Parathyroid adenoma (tissue), 2 donors: ENCODE measurements around the gene P3H3.
A peak's percentile ranks its signal among the peaks of the same experiment; 100 is the strongest.

Experiments used
- H2AFZ ChIP-seq: fragments of 300-600 bp; sonication (generic); one replicate; pipeline ENCODE4 v1.7.0; 2017; ENCODE audit warnings: antibody characterized with exemption, mild to moderate bottlenecking
- H3K27ac ChIP-seq: fragments of 300-600 bp; sonication (generic); one replicate; pipeline ENCODE4 v1.7.0; 2017
- H3K27me3 ChIP-seq: fragments of 300-600 bp; sonication (generic); one replicate; pipeline ENCODE4 v1.7.0; 2017; ENCODE audit warnings: low read length; ENCODE audit not compliant: control insufficient read depth, insufficient read depth
- H3K36me3 ChIP-seq: fragments of 300-600 bp; sonication (generic); one replicate; pipeline ENCODE4 v1.7.0; 2017; ENCODE audit warnings: low read length; ENCODE audit not compliant: control insufficient read depth, insufficient read depth
- H3K4me1 ChIP-seq: fragments of 300-600 bp; sonication (generic); one replicate; pipeline ENCODE4 v1.7.0; 2017; ENCODE audit warnings: control low read depth
- H3K4me2 ChIP-seq: fragments of 300-600 bp; sonication (generic); one replicate; pipeline ENCODE4 v1.7.0; 2017; ENCODE audit warnings: low read length
- H3K4me3 ChIP-seq: fragments of 300-600 bp; sonication (generic); one replicate; pipeline ENCODE4 v1.7.0; 2017; ENCODE audit warnings: low read depth, low read length
- H3K79me2 ChIP-seq: fragments of 300-600 bp; sonication (generic); one replicate; pipeline ENCODE4 v1.7.0; 2017; ENCODE audit warnings: control low read depth
- H3K9ac ChIP-seq: fragments of 300-600 bp; sonication (generic); one replicate; pipeline ENCODE4 v1.7.0; 2017; ENCODE audit warnings: mild to moderate bottlenecking
- H3K9me3 ChIP-seq: fragments of 300-600 bp; sonication (generic); one replicate; pipeline ENCODE4 v1.7.0; 2017; ENCODE audit warnings: low read length; ENCODE audit not compliant: control insufficient read depth
- TF ChIP-seq, protein P1 (sequence below): fragments of 300-600 bp; sonication (generic); IDR thresholded peaks from one replicate; pipeline ENCODE4 v1.7.0; 2017; ENCODE audit warnings: antibody characterized with exemption, mild to moderate bottlenecking
- donor health status: primary hyperparathyroidism.

Gene P3H3

DNA sequence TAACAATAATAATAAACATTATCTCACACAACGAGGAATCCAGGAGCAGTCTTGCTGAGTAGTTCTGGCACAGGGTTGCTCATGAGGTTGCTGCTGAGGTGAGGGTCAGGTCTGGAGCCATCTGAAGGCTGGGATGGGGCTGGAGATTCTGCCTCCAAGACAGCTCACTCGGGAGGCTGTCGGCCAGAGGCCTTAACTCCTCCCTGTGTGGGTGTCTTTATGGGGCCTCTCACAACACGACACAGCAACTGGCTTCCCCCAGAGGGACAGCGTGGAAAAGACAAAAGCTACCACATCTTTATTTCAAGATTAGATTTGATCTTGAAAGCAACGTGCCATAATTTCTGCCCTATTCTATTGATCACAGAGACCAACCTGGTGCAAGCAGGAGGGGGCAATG is 46.1 kb upstream of the P3H3 start:
- no peak overlapping the region for H3K9ac ChIP-seq
- no peak overlapping the region for H3K4me2 ChIP-seq
- no peak overlapping the region for H2AFZ ChIP-seq
- peaks cover 32% of the 10 kb centered on the region for H3K4me1 ChIP-seq
- no peaks in the 10 kb centered on the region for H3K9me3 ChIP-seq
- TF ChIP-seq, protein P1, sequence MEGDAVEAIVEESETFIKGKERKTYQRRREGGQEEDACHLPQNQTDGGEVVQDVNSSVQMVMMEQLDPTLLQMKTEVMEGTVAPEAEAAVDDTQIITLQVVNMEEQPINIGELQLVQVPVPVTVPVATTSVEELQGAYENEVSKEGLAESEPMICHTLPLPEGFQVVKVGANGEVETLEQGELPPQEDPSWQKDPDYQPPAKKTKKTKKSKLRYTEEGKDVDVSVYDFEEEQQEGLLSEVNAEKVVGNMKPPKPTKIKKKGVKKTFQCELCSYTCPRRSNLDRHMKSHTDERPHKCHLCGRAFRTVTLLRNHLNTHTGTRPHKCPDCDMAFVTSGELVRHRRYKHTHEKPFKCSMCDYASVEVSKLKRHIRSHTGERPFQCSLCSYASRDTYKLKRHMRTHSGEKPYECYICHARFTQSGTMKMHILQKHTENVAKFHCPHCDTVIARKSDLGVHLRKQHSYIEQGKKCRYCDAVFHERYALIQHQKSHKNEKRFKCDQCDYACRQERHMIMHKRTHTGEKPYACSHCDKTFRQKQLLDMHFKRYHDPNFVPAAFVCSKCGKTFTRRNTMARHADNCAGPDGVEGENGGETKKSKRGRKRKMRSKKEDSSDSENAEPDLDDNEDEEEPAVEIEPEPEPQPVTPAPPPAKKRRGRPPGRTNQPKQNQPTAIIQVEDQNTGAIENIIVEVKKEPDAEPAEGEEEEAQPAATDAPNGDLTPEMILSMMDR: no peak
- no peaks in the 10 kb centered on the region for H3K36me3 ChIP-seq
- H3K79me2 ChIP-seq: no peaks in the 10 kb centered on the region
- H3K27ac ChIP-seq: no peak overlapping the region
- no peak overlapping the region for H3K4me3 ChIP-seq
- no peaks in the 10 kb centered on the region for H3K27me3 ChIP-seq

DNA sequence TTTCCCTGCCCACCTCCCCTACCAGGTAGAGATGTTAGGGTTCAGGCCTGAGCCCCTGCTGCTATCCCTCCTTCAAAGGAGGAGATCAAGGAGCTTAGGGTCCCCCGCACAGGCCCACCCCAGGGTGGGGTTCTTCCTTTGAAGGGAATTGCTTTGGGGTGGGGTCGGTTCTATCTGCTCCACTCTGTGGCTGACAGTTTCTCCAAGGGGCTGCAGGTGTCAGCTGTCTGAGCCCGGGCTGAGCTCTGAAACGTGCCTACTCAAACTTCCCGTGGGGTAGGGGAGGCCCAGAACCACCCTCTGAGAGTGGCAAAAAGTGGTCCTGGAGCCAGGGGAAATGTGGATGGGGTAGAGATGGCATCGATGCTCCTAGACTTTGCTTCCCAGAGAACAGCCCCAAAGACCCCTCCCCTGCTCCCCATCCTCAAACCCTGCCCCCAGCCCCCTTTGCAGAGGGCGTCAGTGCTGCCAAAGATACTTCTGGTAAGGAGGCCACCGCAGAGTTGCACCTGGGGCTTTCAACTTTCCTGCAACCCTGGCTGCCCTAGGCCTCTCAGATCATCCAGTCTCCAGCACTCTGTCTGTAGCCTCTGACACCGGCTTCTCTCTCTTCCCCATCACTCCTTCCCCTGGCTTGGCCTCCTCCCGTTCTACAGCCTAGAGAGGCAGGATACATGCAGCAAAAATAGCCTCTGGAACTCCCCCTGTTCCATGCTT is 45.2 kb upstream of the P3H3 start:
- Histone ChIP-seq H3K4me2 (no peak overlapping the region), H3K36me3 (no peaks in the 10 kb centered on the region), H3K79me2 (no peaks in the 10 kb centered on the region), H3K9me3 (no peaks in the 10 kb centered on the region), H3K9ac (no peak overlapping the region), H2AFZ (no peak overlapping the region), H3K27me3 (no peaks in the 10 kb centered on the region), H3K4me1 (peaks cover 31% of the 10 kb centered on the region), H3K4me3 (no peak overlapping the region), H3K27ac (no peak overlapping the region)
- TF ChIP-seq, protein P1: no peak

DNA sequence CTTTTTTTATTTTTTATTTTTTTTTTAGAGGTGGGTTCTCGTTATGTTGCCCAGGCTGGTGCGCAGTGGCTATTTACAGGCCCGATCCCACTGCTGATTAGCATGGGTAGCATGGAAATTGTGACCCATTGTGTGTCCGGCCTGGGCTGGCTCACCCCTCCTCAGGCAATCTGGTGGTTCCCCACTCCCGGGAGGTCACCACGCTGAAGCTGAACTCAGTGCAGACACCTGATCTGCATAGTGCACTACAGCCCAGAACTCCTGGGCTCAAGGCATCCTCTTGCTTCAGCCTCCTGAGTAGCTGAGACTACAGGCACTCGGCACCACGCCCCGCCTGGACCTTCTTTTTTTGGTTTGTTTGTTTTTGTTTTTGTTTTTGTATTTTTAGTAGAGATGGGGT is 44.4 kb upstream of the P3H3 start:
- Histone ChIP-seq H3K27ac (no peak overlapping the region), H3K36me3 (no peaks in the 10 kb centered on the region)

DNA sequence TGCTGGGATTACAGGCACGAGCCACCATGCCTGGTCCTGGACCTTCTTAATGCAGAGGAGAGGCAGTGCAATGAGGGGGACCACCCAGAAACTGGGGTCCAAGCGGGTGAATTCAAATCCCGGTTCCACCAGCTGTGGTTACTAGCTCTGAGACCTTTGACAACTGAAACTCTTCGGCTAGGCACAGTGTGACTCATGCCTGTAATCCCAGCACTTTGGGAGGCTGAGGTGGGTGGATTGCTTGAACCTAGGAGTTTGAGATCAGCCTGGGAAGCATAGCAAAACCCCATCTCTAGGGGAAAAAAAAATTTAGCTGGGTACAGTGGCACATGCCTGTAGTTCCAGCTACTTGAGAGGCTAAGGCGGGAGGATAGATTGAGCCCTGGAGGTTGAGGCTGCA is 43.9 kb upstream of the P3H3 start:
- Histone ChIP-seq H2AFZ (peak overlapping the region; percentile 63), H3K27me3 (no peaks in the 10 kb centered on the region), H3K4me3 (no peak overlapping the region), H3K27ac (no peak overlapping the region), H3K79me2 (peaks cover 5% of the 10 kb centered on the region), H3K4me1 (peaks cover 39% of the 10 kb centered on the region), H3K9ac (no peak overlapping the region), H3K36me3 (no peaks in the 10 kb centered on the region), H3K9me3 (no peaks in the 10 kb centered on the region), H3K4me2 (no peak overlapping the region)
- TF ChIP-seq, protein P1: no peak

More for the DNA sequence above, 44.4 kb upstream of the P3H3 start:
- no peak overlapping the region for H3K9ac ChIP-seq
- no peak overlapping the region for H3K4me2 ChIP-seq
- TF ChIP-seq, protein P1: no peak
- no peaks in the 10 kb centered on the region for H3K27me3 ChIP-seq
- no peak overlapping the region for H2AFZ ChIP-seq
- H3K79me2 ChIP-seq: peaks cover 5% of the 10 kb centered on the region
- no peak overlapping the region for H3K4me3 ChIP-seq
- peaks cover 35% of the 10 kb centered on the region for H3K4me1 ChIP-seq
- H3K9me3 ChIP-seq: no peaks in the 10 kb centered on the region

DNA sequence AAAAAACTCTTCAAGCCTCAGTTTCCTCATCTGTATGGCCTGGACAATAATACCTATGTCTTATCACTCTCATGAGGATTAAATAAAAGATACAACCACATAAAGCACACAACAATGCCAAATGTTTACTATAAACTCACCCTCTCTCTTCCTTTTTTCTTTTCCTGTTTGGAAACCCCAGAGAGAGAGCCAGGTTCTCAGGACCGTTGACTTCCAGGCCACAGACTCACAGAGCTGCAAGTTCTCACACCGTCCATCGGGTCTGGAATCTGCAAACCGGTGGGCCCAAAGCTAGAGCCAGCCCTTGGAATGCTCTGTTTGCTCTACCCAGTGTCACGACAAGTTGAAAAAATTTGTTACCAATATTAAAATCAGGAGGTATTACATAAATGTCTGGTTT is 43.4 kb upstream of the P3H3 start:
- Histone ChIP-seq H3K4me3 (no peak overlapping the region), H3K9me3 (no peaks in the 10 kb centered on the region), H3K4me2 (no peak overlapping the region), H3K9ac (no peak overlapping the region), H3K36me3 (no peaks in the 10 kb centered on the region), H3K4me1 (peaks cover 40% of the 10 kb centered on the region), H3K79me2 (peaks cover 9% of the 10 kb centered on the region), H3K27ac (peak overlapping the region; percentile 98), H2AFZ (peak overlapping the region; percentile 63), H3K27me3 (no peaks in the 10 kb centered on the region)
- TF ChIP-seq, protein P1: no peak
